GM19328 (cell line): ENCODE results near the gene LTBP3.
A peak's percentile ranks its signal among the peaks of the same experiment; 100 is the strongest.

Source experiments
- ATAC-seq: cut with Tn5 transposase; IDR thresholded peaks from one replicate; pipeline ENCODE4 v1.9.1; 2021; ENCODE audit warnings: mild to moderate bottlenecking, moderate library complexity; ENCODE audit not compliant: unreplicated experiment

LTBP3 gene

GRCh38 chr11:65498727-65498976, 59.5 kb downstream of the LTBP3 start:
- ATAC-seq: no peak

DNA sequence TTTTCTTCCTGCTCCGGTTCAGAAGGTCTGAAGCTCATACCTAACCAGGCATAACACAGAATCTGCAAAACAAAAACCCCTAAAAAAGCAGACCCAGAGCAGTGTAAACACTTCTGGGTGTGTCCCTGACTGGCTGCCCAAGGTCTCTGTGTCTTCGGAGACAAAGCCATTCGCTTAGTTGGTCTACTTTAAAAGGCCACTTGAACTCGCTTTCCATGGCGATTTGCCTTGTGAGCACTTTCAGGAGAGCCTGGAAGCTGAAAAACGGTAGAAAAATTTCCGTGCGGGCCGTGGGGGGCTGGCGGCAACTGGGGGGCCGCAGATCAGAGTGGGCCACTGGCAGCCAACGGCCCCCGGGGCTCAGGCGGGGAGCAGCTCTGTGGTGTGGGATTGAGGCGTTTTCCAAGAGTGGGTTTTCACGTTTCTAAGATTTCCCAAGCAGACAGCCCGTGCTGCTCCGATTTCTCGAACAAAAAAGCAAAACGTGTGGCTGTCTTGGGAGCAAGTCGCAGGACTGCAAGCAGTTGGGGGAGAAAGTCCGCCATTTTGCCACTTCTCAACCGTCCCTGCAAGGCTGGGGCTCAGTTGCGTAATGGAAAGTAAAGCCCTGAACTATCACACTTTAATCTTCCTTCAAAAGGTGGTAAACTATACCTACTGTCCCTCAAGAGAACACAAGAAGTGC, 60.0 kb downstream of the LTBP3 start:
- ATAC-seq: no peak

DNA sequence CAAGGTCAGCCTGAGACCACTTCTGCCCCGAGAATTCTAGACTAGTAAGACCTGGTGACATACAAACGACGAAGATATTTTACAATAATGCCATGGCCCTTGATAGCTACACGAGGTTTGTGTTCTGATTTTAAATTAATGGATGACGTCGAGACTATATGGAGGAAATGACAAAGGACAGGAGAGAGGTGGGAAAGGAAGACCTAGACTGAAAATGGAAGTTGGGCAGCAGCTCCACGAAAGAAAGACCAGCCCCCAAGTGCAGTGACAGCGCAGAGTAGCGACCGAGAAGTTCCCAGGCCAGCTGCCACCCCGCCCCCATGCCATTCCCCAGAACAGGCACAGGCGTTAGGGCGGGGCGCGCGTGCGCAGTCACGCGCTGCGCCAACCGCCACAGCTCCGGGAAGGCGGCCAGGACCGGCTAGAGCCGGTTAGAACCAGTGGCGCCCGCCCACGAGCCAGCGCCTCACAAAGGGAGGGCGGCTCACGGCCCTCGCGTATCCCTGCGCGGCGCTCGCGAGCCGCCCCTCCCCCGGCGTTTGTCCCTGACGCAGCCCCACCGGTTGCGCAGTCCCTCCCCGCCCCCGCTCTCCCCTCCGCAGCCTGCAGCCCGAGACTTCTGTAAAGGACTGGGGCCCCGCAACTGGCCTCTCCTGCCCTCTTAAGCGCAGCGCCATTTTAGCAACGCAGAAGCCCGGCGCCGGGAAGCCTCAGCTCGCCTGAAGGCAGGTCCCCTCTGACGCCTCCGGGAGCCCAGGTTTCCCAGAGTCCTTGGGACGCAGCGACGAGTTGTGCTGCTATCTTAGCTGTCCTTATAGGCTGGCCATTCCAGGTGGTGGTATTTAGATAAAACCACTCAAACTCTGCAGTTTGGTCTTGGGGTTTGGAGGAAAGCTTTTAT, 60.8 kb downstream of the LTBP3 start:
- peak; percentile 60 for ATAC-seq

DNA sequence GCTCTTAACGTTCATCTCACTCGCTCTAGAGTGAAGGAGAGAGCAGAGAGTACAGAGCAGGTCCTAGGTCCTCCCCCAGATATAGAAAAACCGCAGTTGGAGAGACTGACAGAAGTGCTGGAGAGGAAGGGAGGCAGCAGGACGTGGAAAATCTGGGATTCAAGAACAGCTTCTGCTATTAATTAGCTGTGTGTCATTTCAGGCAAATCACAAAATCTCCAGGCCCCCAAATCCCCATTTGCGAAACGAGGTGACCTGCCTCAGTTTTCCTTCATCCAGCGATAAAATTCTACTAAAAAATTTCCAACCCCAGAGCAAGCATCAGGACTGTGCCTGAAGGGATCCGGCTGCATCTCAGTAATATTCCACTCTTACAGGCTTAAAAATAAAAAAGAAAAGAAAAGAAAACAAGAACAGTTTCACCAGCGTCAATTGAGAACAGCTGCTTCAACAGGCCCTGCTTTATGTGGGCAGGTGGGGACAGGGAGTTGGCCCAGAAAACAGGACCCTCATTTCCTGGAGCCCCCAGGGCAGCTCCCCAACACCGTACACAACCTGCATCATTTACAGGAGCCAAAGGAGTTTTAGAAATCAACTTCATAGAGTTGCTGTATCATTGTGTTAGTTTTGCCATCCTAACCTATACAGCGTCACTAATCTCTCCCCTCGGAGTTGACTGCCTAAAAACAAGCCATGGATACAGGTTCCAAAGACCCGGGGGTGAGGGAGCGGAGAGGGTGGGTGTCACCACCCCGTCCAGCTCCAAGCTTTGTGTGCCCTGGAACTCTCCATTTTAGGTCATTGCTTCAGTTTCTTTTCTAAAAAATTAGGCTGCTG, 61.6 kb downstream of the LTBP3 start:
- ATAC-seq: no peak

DNA sequence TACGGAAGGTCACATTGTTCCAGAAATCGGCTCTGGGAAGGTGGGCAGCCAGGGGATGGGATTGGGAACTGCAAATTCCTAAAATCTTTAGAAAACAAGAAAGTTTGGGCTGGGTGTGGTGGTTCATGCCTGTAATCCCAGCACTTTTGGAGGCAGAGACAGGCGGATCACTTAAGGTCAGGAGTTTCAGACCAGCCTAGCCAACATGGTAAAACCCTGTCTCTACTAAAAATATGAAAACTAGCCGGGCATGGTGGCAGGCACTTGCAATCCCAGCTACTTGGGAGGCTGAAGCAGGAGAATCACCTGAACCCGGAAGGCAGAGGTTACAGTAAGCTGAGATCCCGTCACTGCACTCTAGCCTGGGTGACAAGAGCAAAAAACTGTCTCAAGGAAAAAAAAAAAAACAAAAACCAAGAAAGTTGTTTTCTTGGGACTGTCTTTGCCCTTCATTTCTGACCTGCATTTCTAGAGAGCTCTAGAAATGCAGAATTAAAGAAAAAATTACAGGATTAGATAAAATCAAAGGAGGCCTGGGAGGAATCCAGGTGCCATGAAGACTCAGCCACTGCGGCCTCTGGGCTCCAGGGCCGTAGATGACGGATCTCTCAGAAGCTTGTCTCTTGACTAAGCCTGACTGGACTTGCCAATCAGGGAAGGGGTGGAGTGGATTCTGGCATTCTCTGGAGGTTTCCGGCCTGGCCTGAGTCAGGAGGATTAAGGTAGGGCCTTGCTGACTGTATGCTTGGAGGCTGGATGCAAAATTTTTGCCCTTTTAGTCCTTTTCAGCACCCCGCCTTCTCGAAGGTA, 64.6 kb downstream of the LTBP3 start:
- no peak for ATAC-seq

- no peak for ATAC-seq
These were observed 65.4 kb downstream of the LTBP3 start for GRCh38 chr11:65492637-65493366.

- ATAC-seq: no peak
These were observed 65.8 kb downstream of the LTBP3 start for GRCh38 chr11:65492387-65492636.

GRCh38 chr11:65491614-65492386, 66.4 kb downstream of the LTBP3 start:
- no peak for ATAC-seq

GRCh38 chr11:65491163-65491465, 67.0 kb downstream of the LTBP3 start:
- ATAC-seq: no peak

DNA sequence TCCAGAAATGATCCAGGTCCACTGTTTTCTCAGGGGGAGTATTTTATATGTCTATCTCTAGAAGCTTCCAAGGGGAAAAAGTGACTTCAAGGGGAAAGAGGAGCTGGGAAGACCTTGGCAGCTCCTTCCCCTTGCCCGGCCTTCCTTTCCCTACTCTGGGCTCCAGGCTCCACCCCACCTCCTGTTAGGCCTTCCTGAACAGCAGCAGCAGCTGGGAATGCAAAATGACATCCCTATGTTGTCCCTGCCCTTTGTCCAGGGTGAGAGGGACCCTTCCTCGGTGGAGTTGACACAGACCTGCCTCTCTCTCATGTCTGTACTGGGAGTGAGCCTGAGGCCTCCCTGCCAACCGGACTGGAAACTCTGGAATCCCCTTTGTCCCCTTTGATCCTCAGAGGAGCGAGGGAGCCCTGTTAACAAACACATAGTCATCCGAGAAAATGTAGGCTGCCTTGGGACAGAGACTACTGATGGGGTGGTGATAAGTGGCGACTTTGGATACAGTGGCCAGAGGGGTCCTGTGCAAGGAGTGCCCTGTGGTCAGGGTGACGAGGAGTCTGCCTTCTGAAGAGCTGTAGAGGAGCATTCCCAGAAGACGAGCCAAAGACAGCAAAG, 68.3 kb downstream of the LTBP3 start:
- ATAC-seq: no peak

DNA sequence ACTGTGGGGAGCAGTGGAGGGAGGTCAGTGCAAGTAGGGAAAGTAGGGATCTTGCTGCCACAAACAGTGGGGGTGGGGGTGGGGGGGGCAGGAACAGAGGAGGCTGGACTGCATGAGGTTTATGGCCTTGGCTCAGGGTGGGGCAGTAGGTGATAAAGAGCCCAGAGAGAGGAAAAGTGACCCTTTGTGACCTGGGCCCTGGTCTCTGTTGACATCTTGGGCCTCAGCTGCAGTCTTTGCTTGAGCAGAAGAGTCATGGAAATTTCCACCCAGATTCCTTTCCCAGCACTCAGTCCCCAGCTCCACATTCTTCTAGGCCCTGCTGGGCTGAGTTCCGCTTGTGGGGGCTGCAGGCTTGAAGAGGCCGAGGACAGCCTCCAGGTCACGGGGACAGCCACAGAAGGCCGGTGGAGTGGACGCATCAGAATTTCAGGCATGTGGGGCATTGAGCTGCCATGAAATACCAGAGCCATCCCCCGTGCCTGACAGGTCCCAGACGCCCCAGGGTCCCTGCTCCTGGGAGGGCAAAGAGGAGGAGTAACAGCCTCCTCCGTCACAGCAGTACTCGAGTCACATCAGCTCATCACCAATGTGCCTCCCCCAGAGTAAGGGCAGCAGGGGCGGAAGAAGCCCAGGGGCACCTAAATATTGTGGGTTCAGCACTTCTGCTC, 69.0 kb downstream of the LTBP3 start:
- no peak for ATAC-seq
